Lower leg skin (tissue), 3 donors: Measurements from ENCODE around the gene OR3A2.

ENCODE experiments used
- CTCF ChIP-seq, 3 donors: fragments of 450-650 bp; IDR thresholded peaks; one replicate each; pipeline ENCODE4 v1.5.1; 2016; ENCODE audit warnings: antibody characterized with exemption in 3 of 3, mild to moderate bottlenecking in 3 of 3, moderate library complexity in 2 of 3
- POLR2A ChIP-seq, 2 donors: fragments of 450-650 bp; IDR thresholded peaks; one replicate each; pipeline ENCODE4 v1.6.1; 2016 to 2017; ENCODE audit warnings: antibody characterized with exemption in 2 of 2, mild to moderate bottlenecking in 1 of 2, moderate library complexity in 1 of 2

DNA sequence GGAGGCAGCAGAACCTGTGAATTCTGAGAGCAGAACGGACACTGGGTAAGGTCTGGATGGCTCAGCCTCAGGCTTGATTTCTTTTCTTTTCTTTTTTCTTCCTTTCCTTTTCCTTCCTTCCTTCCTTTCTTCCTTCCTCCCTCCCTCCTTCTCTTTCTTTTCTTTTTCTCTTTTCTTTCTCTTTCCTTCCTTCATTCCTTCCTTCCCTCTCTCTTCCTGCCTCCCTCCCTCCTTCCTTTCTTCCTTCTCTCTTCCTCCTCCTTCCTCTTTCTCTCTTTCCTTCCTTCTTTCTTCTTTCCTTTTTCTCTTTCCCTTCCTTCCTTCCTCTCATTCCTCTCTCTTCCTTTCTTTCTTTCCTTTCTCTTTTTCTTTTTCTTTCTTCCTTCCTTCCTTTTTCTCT is 125.9 kb downstream of the OR3A2 start:
- no peak for TF ChIP-seq POLR2A (IDR thresholded peaks at IDR 0.05)
- no peak for TF ChIP-seq CTCF (IDR thresholded peaks at IDR 0.05)
